Superior temporal gyrus (tissue), 1 donor: ENCODE data around the gene CARMIL3.

Experiments
- DNase-seq: peaks from one replicate; pipeline ENCODE4 v3.0.0-alpha.2; 2016; ENCODE audit errors: extremely low spot score

CARMIL3 gene

DNA sequence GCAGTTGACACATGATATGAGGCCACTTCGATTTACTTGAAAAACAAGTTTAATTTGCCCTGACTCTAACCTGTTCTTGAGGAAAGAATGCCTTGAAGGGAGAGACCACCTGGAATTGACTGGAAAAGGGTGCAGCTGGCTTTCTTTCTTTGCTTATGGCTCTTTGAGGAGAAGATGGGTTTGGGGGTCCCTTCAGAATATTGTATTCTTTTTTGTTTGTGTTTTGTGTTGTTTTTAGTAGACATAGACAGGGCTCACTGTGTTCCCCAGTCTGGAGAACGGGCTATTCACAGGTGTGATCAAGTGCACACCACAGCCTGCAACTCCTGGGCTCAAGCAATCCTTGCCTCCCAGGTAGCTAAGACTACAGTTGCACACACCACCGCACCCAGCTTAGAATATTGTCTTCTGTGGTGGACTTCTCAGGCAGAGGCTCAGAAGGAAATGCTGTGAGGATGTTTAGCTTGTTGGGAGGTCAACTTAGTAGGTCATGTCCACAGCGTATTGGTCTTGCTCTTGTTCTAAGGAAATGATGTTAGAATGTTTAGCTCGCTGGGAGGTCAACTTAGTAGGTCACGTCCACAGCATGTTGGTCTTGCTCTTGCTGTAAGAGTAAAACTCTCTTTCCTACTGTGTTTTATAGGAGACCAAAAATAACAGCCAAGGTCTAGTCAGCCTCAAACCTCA lies 64.5 kb downstream of the CARMIL3 start:
- no peak for DNase-seq

DNA sequence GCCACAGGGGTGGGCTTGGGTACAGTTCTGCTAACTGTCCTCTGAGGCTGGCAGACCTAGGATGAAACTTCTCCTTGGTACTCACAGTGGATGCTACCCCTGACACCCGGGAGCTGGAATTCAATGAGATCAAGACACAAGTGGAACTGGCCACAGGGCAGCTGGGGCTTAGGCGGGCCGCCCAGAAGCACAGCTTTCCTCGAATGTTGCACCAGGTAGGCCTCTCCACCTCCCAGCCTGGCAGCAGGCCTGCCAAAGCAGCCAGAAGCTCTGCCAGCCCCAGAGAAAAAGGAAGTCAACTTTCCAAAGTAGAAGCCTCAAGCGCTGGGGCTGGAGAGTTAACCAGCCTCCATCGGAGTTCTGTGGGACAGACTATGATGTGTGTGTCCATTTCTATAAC lies 65.4 kb downstream of the CARMIL3 start:
- no peak for DNase-seq
